ENCODE measurements around the gene SFXN3.

The SFXN3 gene

GRCh38 chr10:100996678-100997359 is 34.2 kb upstream of the SFXN3 start:
- Histone ChIP-seq H3K79me2 (ENCODE audit: insufficient read depth, low read length) (no peaks in the 10 kb centered on the region; the same call in 1 of the 2 replicates), H3K4me1 (ENCODE audit: insufficient read depth, low read length) (peaks cover 37% of the 10 kb centered on the region), H3K4me2 (ENCODE audit: insufficient read depth, low read length) (peak overlapping the region; percentile 98), H3K27ac (ENCODE audit: low read length) (peak overlapping the region; percentile 83), H3K9me3 (ENCODE audit: insufficient read depth, low read length, severe bottlenecking) (no peaks in the 10 kb centered on the region), H2AFZ (ENCODE audit: low read depth, low read length) (peak overlapping the region; percentile 92), H3K36me3 (ENCODE audit: insufficient read depth, low read length) (peaks cover 20% of the 10 kb centered on the region), H3K27me3 (ENCODE audit: insufficient read depth, low read length, poor library complexity) (no peaks in the 10 kb centered on the region), H3K4me3 (ENCODE audit: low read depth in 1 of 2, low read length in 2 of 2) (peak overlapping the region; percentile 53 to 93), H4K20me1 (ENCODE audit: insufficient read depth, low read length) (no peaks in the 10 kb centered on the region; the same call in 1 of the 2 replicates), H3K9ac (ENCODE audit: low read depth, low read length) (peak overlapping the region; percentile 83)
- ATAC-seq (ENCODE audit: insufficient read depth, low read depth) = peak; percentile 41
- peak; percentile 56 for DNase-seq
- no peak for TF ChIP-seq EZH2 (IDR thresholded peaks at IDR 0.05; ENCODE audit: borderline replicate concordance, low read depth, low read length, severe bottlenecking)
- no peak for TF ChIP-seq CTCF (IDR thresholded peaks at IDR 0.05; ENCODE audit: borderline replicate concordance, extremely low read depth, low read length, poor library complexity, severe bottlenecking)

GRCh38 chr10:100997360-100998182 is 33.5 kb upstream of the SFXN3 start:
- H3K36me3 ChIP-seq (ENCODE audit: insufficient read depth, low read length) = peaks cover 22% of the 10 kb centered on the region
- H3K27ac ChIP-seq (ENCODE audit: low read length) = peak overlapping the region; percentile 83
- peak overlapping the region; percentile 98 for H3K4me2 ChIP-seq (ENCODE audit: insufficient read depth, low read length)
- peak overlapping the region; percentile 92 for H2AFZ ChIP-seq (ENCODE audit: low read depth, low read length)
- H3K4me3 ChIP-seq (ENCODE audit: low read depth in 1 of 2, low read length in 2 of 2) = peak overlapping the region; percentile 53 to 93
- ATAC-seq (ENCODE audit: insufficient read depth, low read depth) = peak; percentile 61
- peak overlapping the region; percentile 83 for H3K9ac ChIP-seq (ENCODE audit: low read depth, low read length)
- TF ChIP-seq EZH2 (IDR thresholded peaks at IDR 0.05; ENCODE audit: borderline replicate concordance, low read depth, low read length, severe bottlenecking) = no peak
- peak; percentile 94 for TF ChIP-seq CTCF (IDR thresholded peaks at IDR 0.05; ENCODE audit: borderline replicate concordance, extremely low read depth, low read length, poor library complexity, severe bottlenecking)
- H3K79me2 ChIP-seq (ENCODE audit: insufficient read depth, low read length) = no peaks in the 10 kb centered on the region; the same call in 1 of the 2 replicates
- no peaks in the 10 kb centered on the region for H3K9me3 ChIP-seq (ENCODE audit: insufficient read depth, low read length, severe bottlenecking)
- peaks cover 37% of the 10 kb centered on the region for H3K4me1 ChIP-seq (ENCODE audit: insufficient read depth, low read length)
- H4K20me1 ChIP-seq (ENCODE audit: insufficient read depth, low read length) = no peaks in the 10 kb centered on the region; the same call in 1 of the 2 replicates
- no peaks in the 10 kb centered on the region for H3K27me3 ChIP-seq (ENCODE audit: insufficient read depth, low read length, poor library complexity)
- peak; percentile 70 for DNase-seq

DNA sequence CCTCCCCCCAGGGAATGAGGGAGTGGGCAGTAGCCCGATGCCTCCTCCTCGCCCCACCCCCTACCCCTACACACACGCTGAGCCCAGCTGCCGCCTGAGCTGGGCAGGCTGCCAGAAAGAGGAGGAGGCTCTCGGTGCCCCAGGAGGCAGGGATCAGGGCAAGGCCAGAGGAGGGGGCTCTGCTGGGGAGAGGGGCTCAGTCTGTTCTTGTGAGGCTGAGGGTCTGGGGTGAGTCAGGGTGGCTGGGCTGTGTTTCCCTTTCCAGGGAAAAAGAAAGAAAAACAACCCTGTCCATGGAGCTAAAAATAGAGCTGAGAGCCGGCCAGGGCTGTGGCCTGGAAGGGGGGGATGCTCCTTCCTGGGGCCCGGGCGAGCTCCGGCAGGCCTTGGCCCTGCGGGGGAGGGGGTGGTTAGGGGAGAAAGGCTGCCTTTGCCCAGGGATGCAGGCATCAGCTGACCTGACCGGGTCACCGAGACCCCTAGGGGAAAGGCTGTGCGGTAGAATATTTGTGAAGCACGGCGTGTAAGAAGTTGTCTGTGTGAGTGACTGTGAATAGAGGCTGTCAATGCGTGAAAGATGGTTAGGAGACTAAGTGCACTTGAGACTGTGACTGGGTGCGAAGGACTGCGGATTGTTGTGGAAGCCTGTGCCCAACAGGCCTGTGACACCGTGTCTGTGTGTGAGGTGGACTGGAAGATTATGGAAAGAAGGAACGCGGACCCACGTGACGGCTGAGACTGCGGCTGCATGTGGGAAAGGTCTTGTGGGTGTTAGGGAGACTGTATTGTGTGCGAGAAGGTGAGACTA is 32.6 kb upstream of the SFXN3 start:
- H3K79me2 ChIP-seq (ENCODE audit: insufficient read depth, low read length) = no peaks in the 10 kb centered on the region; the same call in 1 of the 2 replicates
- peaks cover 37% of the 10 kb centered on the region for H3K4me1 ChIP-seq (ENCODE audit: insufficient read depth, low read length)
- peak overlapping the region; percentile 83 for H3K9ac ChIP-seq (ENCODE audit: low read depth, low read length)
- peak overlapping the region; percentile 98 for H3K4me2 ChIP-seq (ENCODE audit: insufficient read depth, low read length)
- TF ChIP-seq EZH2 (IDR thresholded peaks at IDR 0.05; ENCODE audit: borderline replicate concordance, low read depth, low read length, severe bottlenecking) = no peak
- no peak for TF ChIP-seq CTCF (IDR thresholded peaks at IDR 0.05; ENCODE audit: borderline replicate concordance, extremely low read depth, low read length, poor library complexity, severe bottlenecking)
- peaks cover 16% of the 10 kb centered on the region for H3K36me3 ChIP-seq (ENCODE audit: insufficient read depth, low read length)
- DNase-seq (peak; percentile 86), ATAC-seq (ENCODE audit: insufficient read depth, low read depth) (peak; percentile 68)
- H3K27ac ChIP-seq (ENCODE audit: low read length) = peak overlapping the region; percentile 83
- peak overlapping the region; percentile 53 to 93; a peak in 3 of 4 replicates for H3K4me3 ChIP-seq (ENCODE audit: low read depth in 1 of 2, low read length in 2 of 2)
- H4K20me1 ChIP-seq (ENCODE audit: insufficient read depth, low read length) = no peaks in the 10 kb centered on the region; the same call in 1 of the 2 replicates
- no peaks in the 10 kb centered on the region for H3K27me3 ChIP-seq (ENCODE audit: insufficient read depth, low read length, poor library complexity)
- H3K9me3 ChIP-seq (ENCODE audit: insufficient read depth, low read length, severe bottlenecking) = no peaks in the 10 kb centered on the region
- H2AFZ ChIP-seq (ENCODE audit: low read depth, low read length) = peak overlapping the region; percentile 92

Measured in DND-41 (cell line).